ENCODE data around the gene AEBP1.

AEBP1 gene

DNA sequence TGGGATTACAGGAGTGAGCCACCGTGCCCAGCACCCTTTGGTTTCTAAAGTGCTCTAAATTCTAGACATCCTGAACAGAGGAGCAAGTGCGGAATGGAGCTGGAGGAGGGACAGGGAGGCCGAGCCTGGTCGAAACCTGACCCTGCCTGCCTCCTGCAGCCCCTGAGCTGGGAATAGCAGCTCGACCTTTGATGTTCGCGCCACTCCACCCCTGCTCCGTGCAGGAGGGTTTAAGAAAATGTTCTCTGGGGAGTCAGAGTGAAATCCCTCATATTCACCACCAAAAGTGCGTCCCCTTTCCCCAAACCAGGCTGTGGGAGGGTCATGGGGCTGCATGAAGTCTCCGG lies 40.6 kb upstream of the AEBP1 start:
- H3K27ac Mint-ChIP-seq: peak overlapping the region; percentile 60
- H3K4me3 Mint-ChIP-seq: no peak overlapping the region
- H3K9me3 Mint-ChIP-seq: peaks cover 2% of the 10 kb centered on the region
- H3K27me3 Mint-ChIP-seq: no peaks in the 10 kb centered on the region
- DNase-seq (ENCODE audit: low spot score in 2 of 2): no peak
- peaks cover 50% of the 10 kb centered on the region for H3K4me1 Mint-ChIP-seq
- ATAC-seq (ENCODE audit: low read depth): no peak
- H3K36me3 Mint-ChIP-seq: peaks cover 15% of the 10 kb centered on the region

DNA sequence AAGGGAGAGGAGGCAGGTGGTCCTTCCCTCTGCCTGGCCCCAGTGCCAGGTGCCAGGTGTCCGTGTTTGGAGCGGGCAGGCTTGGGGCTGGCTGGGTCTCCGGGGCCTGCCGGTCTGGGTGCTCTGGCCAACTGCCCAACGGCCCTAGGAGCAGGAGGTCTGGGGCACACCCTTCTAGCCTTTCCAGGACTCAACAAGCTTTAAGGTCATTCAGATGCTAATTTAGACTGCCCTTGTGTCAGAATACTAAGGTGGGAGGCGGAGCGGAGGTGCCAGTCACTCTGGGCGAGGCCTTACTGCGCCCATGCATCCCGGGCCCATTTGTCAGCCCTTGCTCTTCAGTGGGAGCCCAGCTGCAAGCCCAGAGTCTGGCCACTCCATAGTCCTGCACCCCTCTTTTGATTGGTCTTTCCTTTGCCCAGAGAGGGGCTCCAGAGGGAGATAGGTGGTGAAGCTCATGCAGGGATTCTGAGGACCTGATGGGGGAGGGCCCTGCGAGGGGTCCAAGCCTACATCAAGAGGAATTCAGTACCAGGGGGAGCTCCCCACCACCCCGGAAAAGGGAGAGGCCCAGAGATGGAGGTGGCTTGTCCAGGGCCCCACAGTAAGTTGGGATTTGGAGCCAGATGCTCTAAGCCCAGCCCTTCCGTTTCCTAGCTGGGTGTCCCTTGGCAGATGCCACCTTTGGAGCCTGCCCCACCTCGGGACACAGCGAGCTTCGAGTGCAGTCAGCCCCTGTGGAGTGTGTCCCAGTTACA lies 40.1 kb upstream of the AEBP1 start:
- H3K27me3 Mint-ChIP-seq: no peaks in the 10 kb centered on the region
- peaks cover 12% of the 10 kb centered on the region for H3K36me3 Mint-ChIP-seq
- no peak overlapping the region for H3K4me3 Mint-ChIP-seq
- DNase-seq (ENCODE audit: low spot score in 2 of 2): no peak
- ATAC-seq (ENCODE audit: low read depth): no peak
- peaks cover 2% of the 10 kb centered on the region for H3K9me3 Mint-ChIP-seq
- peak overlapping the region; percentile 60 for H3K27ac Mint-ChIP-seq
- H3K4me1 Mint-ChIP-seq: peaks cover 45% of the 10 kb centered on the region

DNA sequence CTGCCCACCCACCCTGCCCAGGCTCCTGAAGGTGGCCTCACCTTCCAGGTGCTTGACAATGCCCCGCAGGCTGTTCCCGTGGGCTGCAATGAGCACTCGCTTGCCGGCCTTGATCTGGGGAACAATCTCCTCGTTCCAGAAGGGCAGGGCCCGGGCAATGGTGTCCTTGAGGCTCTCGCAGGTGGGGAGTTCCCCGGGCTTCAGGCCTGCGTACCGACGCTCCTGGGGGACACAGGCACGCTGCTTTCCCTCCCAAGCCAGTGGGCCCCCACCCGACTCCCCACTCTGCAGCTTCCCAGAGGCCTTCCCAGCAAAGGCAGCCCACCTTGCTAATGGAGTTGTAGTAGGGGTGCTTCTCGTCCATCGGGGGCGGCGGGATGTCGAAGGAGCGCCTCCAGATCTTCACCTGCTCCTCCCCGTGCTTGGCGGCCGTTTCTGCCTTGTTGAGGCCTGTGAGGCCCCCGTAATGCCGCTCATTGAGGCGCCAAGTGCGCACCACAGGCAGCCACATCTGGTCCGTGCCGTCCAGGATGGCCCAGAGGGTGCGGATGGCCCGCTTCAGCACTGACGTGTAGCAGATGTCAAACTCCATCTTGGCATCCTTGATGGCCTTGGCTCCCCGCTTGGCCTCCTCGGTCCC lies 39.2 kb upstream of the AEBP1 start:
- Mint-ChIP-seq H3K9me3 (peaks cover 3% of the 10 kb centered on the region), H3K4me3 (peak overlapping the region; percentile 21), H3K4me1 (peaks cover 46% of the 10 kb centered on the region), H3K27me3 (no peaks in the 10 kb centered on the region), H3K36me3 (peaks cover 9% of the 10 kb centered on the region), H3K27ac (peak overlapping the region; percentile 88)
- DNase-seq (ENCODE audit: low spot score in 2 of 2) (no peak), ATAC-seq (ENCODE audit: low read depth) (peak; percentile 51)

DNA sequence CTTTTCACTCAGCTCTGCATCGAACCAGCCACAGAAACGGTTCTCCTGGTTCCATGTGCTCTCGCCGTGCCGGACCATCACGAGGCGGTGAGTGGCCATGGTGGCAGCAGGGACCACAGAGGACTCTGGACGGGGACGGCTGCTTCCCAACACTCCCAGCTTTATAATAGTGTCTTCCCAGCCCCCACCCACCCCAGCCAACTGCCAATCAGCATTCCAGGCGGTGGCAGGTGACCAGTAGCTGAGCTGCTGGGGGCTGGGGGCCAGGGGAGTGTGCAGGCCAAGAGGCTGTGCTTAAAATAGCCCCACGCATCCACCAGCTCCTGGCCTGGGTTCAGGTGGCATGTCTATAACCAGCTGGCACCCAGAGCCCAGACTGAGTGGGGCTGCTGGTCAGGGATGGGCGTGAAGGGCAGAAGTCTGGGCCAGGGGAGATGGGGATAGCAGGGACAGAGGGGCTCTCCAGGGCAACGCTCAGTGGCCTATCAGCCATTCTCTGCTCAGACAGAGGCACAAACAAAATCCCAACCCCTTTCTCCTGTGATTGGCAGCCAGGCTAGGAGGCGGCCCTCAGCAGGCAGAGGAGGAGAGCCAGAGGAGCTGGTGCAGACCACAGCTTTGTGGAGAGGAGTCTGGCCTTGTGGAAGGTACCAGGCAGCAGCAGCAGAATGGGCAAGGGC lies 38.6 kb upstream of the AEBP1 start, which contains the start of gene PGAM2:
TSS of gene PGAM2 (minus strand) at position 137 of the 680 bp plus-strand sequence. CDS start at position 99, 38 bp downstream.
- Mint-ChIP-seq H3K27ac (peak within 1 kb of the TSS; percentile 88), H3K4me3 (peak within 1 kb of the TSS; percentile 34), H3K27me3 (no peaks in the 10 kb centered on the region), H3K36me3 (peaks cover 7% of the 10 kb centered on the region), H3K4me1 (peaks cover 43% of the 10 kb centered on the region), H3K9me3 (peaks cover 3% of the 10 kb centered on the region)
- ATAC-seq (ENCODE audit: low read depth) (peak; percentile 36), DNase-seq (ENCODE audit: low spot score in 2 of 2) (no peak)

DNA sequence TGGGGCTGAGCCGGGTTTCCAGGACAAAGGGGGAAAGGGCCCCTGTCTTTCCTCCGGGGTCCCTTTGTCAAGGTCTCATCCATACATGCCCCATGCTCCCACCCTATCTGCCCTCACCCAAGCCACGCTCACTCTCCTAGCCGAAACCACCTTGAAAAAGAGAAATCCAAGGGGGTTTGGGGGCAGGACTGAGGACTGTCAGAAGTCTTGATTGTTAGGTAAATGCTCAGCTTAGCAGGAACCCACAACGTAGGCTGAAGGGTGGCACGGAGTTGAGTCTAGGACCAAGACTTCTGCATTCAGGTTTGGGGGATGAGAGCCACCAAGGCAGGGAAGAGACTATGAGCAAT lies 38.1 kb upstream of the AEBP1 start:
- ATAC-seq (ENCODE audit: low read depth) (peak; percentile 33), DNase-seq (ENCODE audit: low spot score in 2 of 2) (no peak)
- Mint-ChIP-seq H3K36me3 (peaks cover 7% of the 10 kb centered on the region), H3K9me3 (peaks cover 3% of the 10 kb centered on the region), H3K27me3 (no peaks in the 10 kb centered on the region), H3K4me3 (peak overlapping the region; percentile 34), H3K4me1 (peaks cover 45% of the 10 kb centered on the region), H3K27ac (peak overlapping the region; percentile 88)

DNA sequence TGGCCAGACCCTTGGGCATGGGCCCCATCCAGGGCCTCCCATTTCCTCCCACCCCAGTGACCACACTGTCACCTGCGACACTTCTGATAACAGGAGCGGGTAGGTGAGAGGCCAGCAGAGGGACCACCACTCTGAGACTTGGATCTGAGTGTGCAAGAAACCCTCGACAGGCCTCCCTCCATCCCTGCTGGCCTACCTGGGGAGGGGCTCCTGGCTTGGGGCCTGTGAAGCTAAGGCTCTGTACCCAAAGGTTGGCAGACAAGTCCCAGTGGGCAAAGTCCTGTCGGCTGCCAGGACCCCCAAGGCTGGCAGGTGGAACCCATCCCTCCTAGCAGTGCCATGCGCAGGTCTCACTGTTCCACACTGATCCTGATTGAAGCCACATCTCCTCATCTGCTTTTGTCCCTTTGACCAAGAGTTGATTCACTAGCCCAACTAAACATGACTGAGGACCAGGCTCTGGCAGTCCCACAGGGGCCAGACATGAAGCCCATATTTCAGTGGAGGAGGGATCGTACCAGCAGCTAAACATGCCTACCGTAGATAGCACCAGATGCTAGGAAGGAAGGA lies 37.6 kb upstream of the AEBP1 start:
- no peak for ATAC-seq (ENCODE audit: low read depth)

DNA sequence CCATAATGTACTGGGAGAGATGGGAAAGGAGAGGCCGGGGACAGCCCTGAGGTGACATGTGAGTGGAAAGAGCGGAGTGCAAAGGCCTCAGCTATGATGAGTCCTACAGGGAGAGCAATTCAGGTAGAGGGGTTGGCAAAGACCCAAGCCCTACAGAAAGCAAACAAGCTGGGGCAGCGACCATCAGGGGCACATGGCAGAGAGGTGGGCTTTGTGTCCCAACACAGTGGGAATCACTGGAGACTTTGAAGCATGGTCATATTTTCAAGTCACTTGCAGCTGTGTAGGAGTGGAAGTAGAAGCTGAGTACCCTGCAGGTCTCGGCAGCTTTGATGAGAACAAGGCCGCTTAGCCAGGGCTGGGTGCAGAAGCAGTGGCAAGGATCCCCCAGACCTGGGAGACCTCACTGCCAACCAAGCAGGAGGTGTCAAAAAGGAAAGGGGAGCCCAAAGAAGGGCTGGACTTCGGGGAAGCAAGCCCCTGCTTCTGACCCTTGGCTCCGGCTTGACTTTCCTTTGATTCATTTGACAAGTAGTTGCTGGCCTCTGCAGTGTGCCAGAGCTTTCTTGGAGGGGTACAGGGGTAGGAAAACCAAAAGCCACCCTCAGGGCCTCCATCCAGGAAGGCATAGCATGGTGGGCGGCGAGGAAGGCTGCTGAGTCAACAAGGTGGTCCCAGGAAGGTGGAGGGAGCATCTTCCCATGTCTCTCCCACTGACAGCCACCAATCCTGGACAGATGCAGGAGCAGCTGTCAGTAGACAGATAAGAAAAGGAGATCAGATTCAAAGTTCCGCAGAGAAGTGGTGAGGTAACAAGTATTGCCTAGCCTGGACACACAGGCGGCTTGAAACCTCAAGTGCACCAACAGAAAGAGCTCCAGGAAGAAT lies 36.8 kb upstream of the AEBP1 start:
- peaks cover 51% of the 10 kb centered on the region for H3K4me1 Mint-ChIP-seq

More for the DNA sequence above, 37.6 kb upstream of the AEBP1 start:
- H3K4me1 Mint-ChIP-seq: peaks cover 46% of the 10 kb centered on the region
- peaks cover 7% of the 10 kb centered on the region for H3K36me3 Mint-ChIP-seq
- no peaks in the 10 kb centered on the region for H3K27me3 Mint-ChIP-seq
- peaks cover 3% of the 10 kb centered on the region for H3K9me3 Mint-ChIP-seq
- no peak for DNase-seq (ENCODE audit: low spot score in 2 of 2)
- no peak overlapping the region for H3K4me3 Mint-ChIP-seq
- no peak overlapping the region for H3K27ac Mint-ChIP-seq

DNA sequence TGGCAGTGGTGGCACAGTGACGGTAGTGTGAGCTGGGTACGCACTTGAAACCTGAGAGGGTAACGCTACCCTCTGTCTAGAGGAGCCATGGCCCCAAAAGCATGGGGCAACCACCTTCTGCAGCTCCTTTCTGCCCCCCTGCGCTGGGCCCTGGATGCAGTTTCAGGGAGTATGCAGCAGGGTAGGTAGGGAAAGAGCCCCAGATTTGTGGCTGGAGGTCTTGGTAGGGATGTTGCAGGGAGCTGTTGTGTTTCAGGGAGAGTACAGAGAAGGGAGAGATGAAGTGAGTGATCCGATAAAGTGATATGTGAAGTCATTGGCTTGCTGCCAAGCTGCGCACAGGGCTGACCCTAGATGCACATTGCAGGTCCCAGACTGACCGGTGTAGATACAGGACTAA lies 36.1 kb upstream of the AEBP1 start:
- Mint-ChIP-seq H3K27ac (peak overlapping the region; percentile 79), H3K9me3 (peaks cover 3% of the 10 kb centered on the region), H3K4me3 (no peak overlapping the region), H3K4me1 (peaks cover 52% of the 10 kb centered on the region), H3K36me3 (peaks cover 8% of the 10 kb centered on the region), H3K27me3 (no peaks in the 10 kb centered on the region)
- ATAC-seq (ENCODE audit: low read depth) (no peak), DNase-seq (ENCODE audit: low spot score in 2 of 2) (no peak)

More for the DNA sequence above, 36.8 kb upstream of the AEBP1 start:
- peaks cover 3% of the 10 kb centered on the region for H3K9me3 Mint-ChIP-seq
- H3K27me3 Mint-ChIP-seq: no peaks in the 10 kb centered on the region
- ATAC-seq (ENCODE audit: low read depth) (no peak), DNase-seq (ENCODE audit: low spot score in 2 of 2) (no peak)
- peak overlapping the region; percentile 79 for H3K27ac Mint-ChIP-seq
- H3K36me3 Mint-ChIP-seq: peaks cover 8% of the 10 kb centered on the region
- no peak overlapping the region for H3K4me3 Mint-ChIP-seq

DNA sequence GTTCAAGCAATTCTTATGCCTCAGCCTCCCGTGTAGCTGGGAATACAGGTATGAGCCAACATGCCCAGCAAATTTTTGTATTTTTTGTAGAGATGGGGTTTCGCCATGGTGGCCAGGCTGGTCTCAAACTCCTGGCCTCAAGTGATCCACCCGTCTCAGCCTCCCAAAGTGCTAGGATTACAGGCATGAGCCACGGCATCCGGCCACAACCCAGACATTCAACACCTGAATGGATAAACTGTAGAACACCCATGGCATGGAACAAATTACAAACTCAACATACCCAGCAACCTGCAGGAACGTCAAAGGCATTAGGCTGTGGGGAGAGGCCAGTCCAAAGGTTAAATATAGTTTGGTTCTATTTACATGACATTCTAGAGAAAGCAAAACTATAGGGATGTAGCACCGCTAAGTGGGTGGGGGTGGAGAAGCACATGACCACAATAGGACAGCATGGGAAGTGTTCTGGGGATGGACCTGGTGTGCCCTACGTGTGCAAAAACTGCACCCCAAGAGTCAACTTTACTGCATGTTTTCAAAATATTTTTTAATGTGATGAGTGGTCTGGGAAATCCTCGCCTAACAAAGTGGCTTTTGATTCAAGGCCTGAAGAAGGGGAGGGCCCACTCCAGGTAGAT lies 32.3 kb upstream of the AEBP1 start:
- H3K4me1 Mint-ChIP-seq: peaks cover 37% of the 10 kb centered on the region
- H3K9me3 Mint-ChIP-seq: peaks cover 3% of the 10 kb centered on the region
- no peaks in the 10 kb centered on the region for H3K27me3 Mint-ChIP-seq
- ATAC-seq (ENCODE audit: low read depth): no peak
- peaks cover 10% of the 10 kb centered on the region for H3K36me3 Mint-ChIP-seq
- H3K27ac Mint-ChIP-seq: peak overlapping the region; percentile 96
- no peak for DNase-seq (ENCODE audit: low spot score in 2 of 2)
- H3K4me3 Mint-ChIP-seq: no peak overlapping the region

DNA sequence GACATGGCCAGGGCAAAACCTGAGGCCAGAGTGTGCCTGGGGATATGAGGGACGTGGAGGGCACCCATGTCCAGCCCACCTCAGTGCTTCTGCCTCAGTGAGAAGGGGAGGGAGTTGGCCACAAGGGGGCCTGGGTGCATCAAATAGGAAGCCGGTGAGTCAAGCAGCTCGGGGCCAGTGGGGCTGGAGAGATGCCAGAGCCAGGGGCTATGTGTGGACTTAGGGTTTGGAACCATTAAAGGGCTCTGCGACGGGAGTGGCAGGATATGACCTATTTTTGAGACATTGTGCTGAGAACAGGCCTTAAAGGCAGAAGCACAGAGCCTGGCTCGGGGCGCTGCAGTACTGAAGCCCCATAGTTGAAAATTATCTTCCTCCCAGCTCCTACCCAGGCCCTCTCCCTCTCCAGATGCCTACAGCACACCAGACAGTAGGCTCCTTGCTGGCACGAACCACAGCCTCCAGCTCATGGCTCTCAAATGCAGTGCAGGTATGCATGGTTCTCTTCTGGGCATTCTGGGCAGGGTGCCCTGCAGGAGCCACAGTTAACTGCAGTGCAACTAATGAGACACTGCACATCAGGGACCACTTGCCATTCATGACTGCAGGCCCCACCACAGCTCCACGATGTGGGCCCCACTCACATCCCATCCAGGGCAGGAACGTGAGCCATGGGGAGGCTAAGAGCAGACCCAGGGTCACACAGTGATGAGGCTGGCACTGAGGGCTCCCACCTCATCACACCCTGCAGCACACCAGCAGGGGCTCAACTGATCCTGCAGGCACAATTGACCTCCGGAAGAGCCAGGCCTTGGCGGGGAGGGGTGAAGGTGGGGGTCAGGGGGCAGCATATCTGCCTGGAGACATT lies 31.5 kb upstream of the AEBP1 start:
- peaks cover 34% of the 10 kb centered on the region for H3K4me1 Mint-ChIP-seq
- peaks cover 12% of the 10 kb centered on the region for H3K36me3 Mint-ChIP-seq
- peak overlapping the region; percentile 96 for H3K27ac Mint-ChIP-seq
- no peak overlapping the region for H3K4me3 Mint-ChIP-seq
- H3K27me3 Mint-ChIP-seq: no peaks in the 10 kb centered on the region
- peaks cover 3% of the 10 kb centered on the region for H3K9me3 Mint-ChIP-seq
- no peak for ATAC-seq (ENCODE audit: low read depth)
- no peak for DNase-seq (ENCODE audit: low spot score in 2 of 2)

DNA sequence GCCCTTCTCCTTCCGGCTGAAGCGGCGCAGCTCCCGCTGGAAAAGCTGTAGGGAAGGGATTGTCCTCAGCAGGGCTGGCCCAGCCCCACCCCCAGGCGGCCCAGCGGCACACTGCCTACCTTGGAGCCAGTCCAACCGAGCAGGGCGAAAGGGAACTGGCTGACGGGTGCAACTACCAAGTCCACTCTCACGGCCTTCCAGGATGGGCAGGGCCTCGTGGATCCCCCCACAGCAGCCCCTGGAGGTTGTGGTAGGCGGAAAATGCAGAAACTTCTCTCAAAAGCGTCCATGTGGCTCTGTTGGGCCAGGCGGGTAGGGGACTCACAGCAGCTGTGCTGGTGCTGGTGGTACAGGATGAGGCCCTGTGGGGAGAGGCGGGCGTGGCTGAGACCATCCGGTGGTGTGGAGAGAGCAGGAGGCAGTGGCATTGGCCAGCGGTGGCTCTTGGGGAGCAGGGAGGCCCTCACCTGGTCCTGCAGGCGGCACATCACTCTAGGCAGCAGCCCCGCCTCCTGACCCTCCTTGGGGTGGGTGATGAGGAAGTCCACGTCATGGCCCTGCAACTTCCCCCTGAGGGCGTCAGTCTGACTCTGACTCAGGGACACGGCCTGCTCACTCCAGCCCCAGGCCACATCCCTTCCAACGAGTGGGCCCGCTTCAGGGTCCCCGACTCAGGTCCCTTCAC lies 30.3 kb upstream of the AEBP1 start:
- H3K4me3 Mint-ChIP-seq: peak overlapping the region; percentile 47

DNA sequence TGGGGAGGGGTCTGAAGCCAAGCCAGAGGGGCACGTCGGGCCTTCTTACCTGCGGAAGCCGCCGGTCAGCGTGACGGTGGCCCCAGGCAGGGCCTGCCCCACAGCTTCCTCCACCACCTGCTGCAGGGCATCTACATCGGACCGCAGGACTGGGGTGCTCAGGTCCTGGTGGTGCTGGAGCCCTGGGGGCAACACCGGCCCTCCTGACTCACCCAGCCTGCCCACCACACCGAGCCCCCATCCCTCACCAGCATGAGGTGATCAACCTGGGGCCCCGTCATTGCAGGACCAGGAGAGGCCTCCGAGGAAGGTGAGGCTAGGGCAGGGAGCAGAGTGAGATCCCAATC lies 29.8 kb upstream of the AEBP1 start:
- peak overlapping the region; percentile 96 for H3K27ac Mint-ChIP-seq
- no peak for DNase-seq (ENCODE audit: low spot score in 2 of 2)
- ATAC-seq (ENCODE audit: low read depth): peak; percentile 15
- H3K4me1 Mint-ChIP-seq: peaks cover 35% of the 10 kb centered on the region
- H3K36me3 Mint-ChIP-seq: peaks cover 18% of the 10 kb centered on the region
- peaks cover 1% of the 10 kb centered on the region for H3K9me3 Mint-ChIP-seq
- H3K4me3 Mint-ChIP-seq: peak overlapping the region; percentile 47
- H3K27me3 Mint-ChIP-seq: no peaks in the 10 kb centered on the region

More for the DNA sequence above, 30.3 kb upstream of the AEBP1 start:
- peaks cover 1% of the 10 kb centered on the region for H3K9me3 Mint-ChIP-seq
- peak overlapping the region; percentile 96 for H3K27ac Mint-ChIP-seq
- peaks cover 38% of the 10 kb centered on the region for H3K4me1 Mint-ChIP-seq
- peaks cover 18% of the 10 kb centered on the region for H3K36me3 Mint-ChIP-seq
- DNase-seq (ENCODE audit: low spot score in 2 of 2) (peak; percentile 72 to 80), ATAC-seq (ENCODE audit: low read depth) (peak; percentile 97)
- H3K27me3 Mint-ChIP-seq: no peaks in the 10 kb centered on the region

Measured in memory B cell (primary cell).